ENCODE data around the gene BOLA3.

Gene BOLA3

GRCh38 chr2:74119912-74120825 is 27.5 kb downstream of the BOLA3 start (continued):
- TF ChIP-seq ZBTB11 (tag by site-specific recombination; conservative IDR thresholded peaks at IDR 0.05; ENCODE audit: low read depth) = peak; percentile 97
- peak; percentile 72 for TF ChIP-seq ZNF76 (tag by site-specific recombination; IDR thresholded peaks at IDR 0.05; ENCODE audit: borderline replicate concordance, low read depth)
- peak; percentile 84 for TF ChIP-seq GLIS2 (tag by site-specific recombination; IDR thresholded peaks at IDR 0.05)
- no peak for TF ChIP-seq ZNF596 (tag by site-specific recombination; IDR thresholded peaks at IDR 0.05)
- no peak for TF ChIP-seq ZNF350 (tag by site-specific recombination; IDR thresholded peaks at IDR 0.05)
- TF ChIP-seq GLI4 (tag by site-specific recombination; IDR thresholded peaks at IDR 0.05) = peak; percentile 69; the same call in 1 of the 2 replicates
- TF ChIP-seq HOXC10 (CRISPR knock-in tag; IDR thresholded peaks at IDR 0.05) = no peak
- peak; percentile 33; the same call in 1 of the 2 replicates for TF ChIP-seq ZNF398 (tag by site-specific recombination; IDR thresholded peaks at IDR 0.05)
- TF ChIP-seq ZBTB10 (tag by site-specific recombination; IDR thresholded peaks at IDR 0.05) = peak; percentile 52
- TF ChIP-seq ZNF670 (tag by site-specific recombination; IDR thresholded peaks at IDR 0.05; ENCODE audit: low read depth) = no peak
- TF ChIP-seq ZNF626 (tag by site-specific recombination; IDR thresholded peaks at IDR 0.05) = no peak
- TF ChIP-seq ZNF148 (tag by site-specific recombination; IDR thresholded peaks at IDR 0.05; ENCODE audit: borderline replicate concordance) = no peak
- no peak for TF ChIP-seq ZNF23 (tag by site-specific recombination; IDR thresholded peaks at IDR 0.05; ENCODE audit: borderline replicate concordance)
- TF ChIP-seq ZNF324 (tag by site-specific recombination; IDR thresholded peaks at IDR 0.05) = peak; percentile 82
- peak; percentile 92; the same call in 1 of the 2 replicates for TF ChIP-seq KLF8 (tag by site-specific recombination; IDR thresholded peaks at IDR 0.05)
- no peak for TF ChIP-seq ZNF510 (tag by site-specific recombination; IDR thresholded peaks at IDR 0.05; ENCODE audit: insufficient replicate concordance)
- TF ChIP-seq ZNF518A (tag by site-specific recombination; conservative IDR thresholded peaks at IDR 0.05; ENCODE audit: low read depth) = peak; percentile 100
- no peak for TF ChIP-seq ZNF791 (tag by site-specific recombination; IDR thresholded peaks at IDR 0.05)
- TF ChIP-seq ZBTB6 (tag by site-specific recombination; IDR thresholded peaks at IDR 0.05) = peak; percentile 36; the same call in 1 of the 2 replicates
